Endothelial cell of umbilical vein (primary cell): ENCODE data around the gene PRKAR1B. TPM values are rescaled to one million over a fixed set of nuclear protein-coding genes. Genes with fewer than 3 reads are reported as not detected.

Experiments used
- BruUV-seq: library from RNA; stranded (reverse); fragments of 400-500 nt; replicated peaks from 2 replicates; lab custom pipeline; 2021; lab: Mats Ljungman, UMichigan
- CTCF ChIA-PET: fragments of 300-600, 350-600 bp; sonication (Branson Sonifier 250); formaldehyde crosslinking; loops from one replicate; lab custom pipeline; 2021; ENCODE audit warnings: antibody characterized with exemption, inconsistent platforms; lab: Charles Lee
- POLR2A ChIA-PET: fragments of 300-600, 350-600 bp; sonication (Branson Sonifier 250); formaldehyde crosslinking; loops from one replicate; lab custom pipeline; 2021; ENCODE audit warnings: antibody characterized with exemption, inconsistent platforms; lab: Charles Lee
- DNase-seq: peaks from one replicate; pipeline ENCODE4 v3.0.0-alpha.2; 2011; ENCODE audit warnings: low read depth, low spot score
- FAIRE-seq: peaks from 2 replicates; lab custom pipeline; 2011; peaks lifted over from hg19 to GRCh38; lab: Jason Lieb, UNC
- H2AFZ ChIP-seq: 2 replicates; pipeline ENCODE4 v1.6.0; 2012; ENCODE audit warnings: low read depth, low read length, control low read depth, inconsistent platforms
- H3K27ac ChIP-seq: 2 replicates; pipeline ENCODE4 v1.5.1; 2011; ENCODE audit warnings: low read depth, mild to moderate bottlenecking, control low read depth, low read length, moderate library complexity; ENCODE audit not compliant: insufficient read depth
- H3K27me3 ChIP-seq, 2 experiments: 2 replicates each; pipeline versions ENCODE4 v1.6.0 to v1.6.1; 2011; ENCODE audit warnings: low read length in 2 of 2, mixed read lengths in 1 of 2; ENCODE audit not compliant: control insufficient read depth in 2 of 2, insufficient read depth in 2 of 2
- H3K36me3 ChIP-seq, 2 experiments: 2 replicates in 1 of 2; 3 replicates in 1 of 2; pipeline ENCODE4 v1.5.1; 2011; ENCODE audit warnings: low read length in 2 of 2, mild to moderate bottlenecking in 1 of 2, moderate library complexity in 1 of 2; ENCODE audit not compliant: control insufficient read depth in 2 of 2, insufficient read depth in 2 of 2; ENCODE audit errors: extremely low read depth in 1 of 2
- H3K4me1 ChIP-seq: 3 replicates; pipeline ENCODE4 v1.5.1; 2011; ENCODE audit warnings: mild to moderate bottlenecking, low read length; ENCODE audit not compliant: control insufficient read depth, insufficient read depth; ENCODE audit errors: extremely low read depth
- H3K4me2 ChIP-seq: 2 replicates; pipeline ENCODE4 v1.6.1; 2011; ENCODE audit warnings: low read length, control low read depth, mixed read lengths; ENCODE audit not compliant: insufficient read depth
- H3K4me3 ChIP-seq, 3 experiments: fragments of 200-600 bp in 1 of 3; sonication (generic), shearing (Covaris generic) in 1 of 3; replicated peaks in 1 of 3; 2 replicates each; pipeline ENCODE4 v1.5.1; 2011 to 2016; ENCODE audit warnings: control low read depth in 3 of 3, low read length in 3 of 3, mild to moderate bottlenecking in 2 of 3, inconsistent platforms in 1 of 3, low read depth in 1 of 3, moderate library complexity in 1 of 3; ENCODE audit not compliant: insufficient read depth in 1 of 3
- H3K79me2 ChIP-seq: 2 replicates; pipeline ENCODE4 v1.6.0; 2012; ENCODE audit warnings: low read length, inconsistent platforms; ENCODE audit not compliant: control insufficient read depth, insufficient read depth
- H3K9ac ChIP-seq: replicated peaks from 2 replicates; pipeline ENCODE3; 2011; ENCODE audit warnings: low read length, control low read depth; ENCODE audit not compliant: insufficient read depth; ENCODE audit errors: extremely low read depth
- H3K9me1 ChIP-seq: replicated peaks from 3 replicates; pipeline ENCODE4 v1.6.0; 2011; ENCODE audit warnings: mild to moderate bottlenecking, low read length; ENCODE audit not compliant: control insufficient read depth, insufficient read depth; ENCODE audit errors: extremely low read depth
- H3K9me3 ChIP-seq: replicated peaks from 2 replicates; pipeline ENCODE4 v1.5.1; 2012; ENCODE audit warnings: low read length, inconsistent platforms; ENCODE audit not compliant: control insufficient read depth, insufficient read depth
- H4K20me1 ChIP-seq: replicated peaks from 2 replicates; pipeline ENCODE3; 2011; ENCODE audit warnings: mild to moderate bottlenecking, low read length; ENCODE audit not compliant: control insufficient read depth, insufficient read depth; ENCODE audit errors: extremely low read depth
- EZH2 ChIP-seq: IDR thresholded peaks from 2 replicates; pipeline ENCODE4 v1.6.1; 2012; ENCODE audit warnings: borderline replicate concordance, low read depth, mild to moderate bottlenecking, moderate library complexity, low read length, inconsistent platforms; ENCODE audit not compliant: severe bottlenecking
- FOS ChIP-seq: IDR thresholded peaks from 2 replicates; pipeline ENCODE4 v1.6.1; 2011; ENCODE audit warnings: mild to moderate bottlenecking, low read length, moderate library complexity, borderline replicate concordance; ENCODE audit not compliant: insufficient read depth
- GATA2 ChIP-seq: IDR thresholded peaks from 2 replicates; pipeline ENCODE4 v1.7.0; 2011; ENCODE audit warnings: low read depth, mild to moderate bottlenecking, moderate library complexity, mixed read lengths, low read length; ENCODE audit not compliant: insufficient read length, insufficient read depth
- JUN ChIP-seq: IDR thresholded peaks from 2 replicates; pipeline ENCODE4 v1.6.1; 2011; ENCODE audit warnings: borderline replicate concordance, low read depth; ENCODE audit not compliant: insufficient read length, insufficient read depth
- MYC ChIP-seq: IDR thresholded peaks from one replicate; pipeline ENCODE4 v1.6.1; 2011; ENCODE audit warnings: mild to moderate bottlenecking, low read depth, low read length
- POLR2A ChIP-seq: IDR thresholded peaks from 2 replicates; pipeline ENCODE4 v1.6.1; 2012; ENCODE audit warnings: low read depth, mild to moderate bottlenecking, control low read depth, low read length
- POLR2AphosphoS5 ChIP-seq: IDR thresholded peaks from 2 replicates; pipeline ENCODE4 v1.6.1; 2012; ENCODE audit warnings: low read depth, mild to moderate bottlenecking, control low read depth, low read length, moderate library complexity; ENCODE audit not compliant: insufficient read depth
- dilution Hi-C: fragments of 300-500 bp; cut with MboI; formaldehyde crosslinking; loops from one replicate; pipeline ENCODE4 v1.15.0; 2019; ENCODE audit warnings: low sequenced_read_pairs; ENCODE audit not compliant: extremely low pct_ligation_motif_present
- intact Hi-C: fragments of 100-400 bp; cut with micrococcal nuclease; formaldehyde crosslinking; loops from one replicate; pipeline ENCODE4 v1.10.0; 2022
- polyA plus RNA-seq, 4 experiments: library from polyadenylated mRNA; depleted of rRNA in 3 of 4; stranded (reverse) in 3 of 4; unstranded in 1 of 4; fragments of >200 nt; gene quantifications; 2 replicates each; pipeline versions ENCODE4 v1.2.1 to v1.2.3, GENCODE V29; 2011 to 2012; ENCODE audit warnings: missing spikeins in 1 of 4
- total RNA-seq: library from RNA; stranded (reverse); gene quantifications from 2 replicates; pipeline ENCODE4 v1.2.3, GENCODE V29; 2021
- TF ChIP-seq, protein P1 (sequence below), 2 donors: IDR thresholded peaks; 1 replicate in 1 of 2; 2 replicates in 1 of 2; pipeline ENCODE4 v1.5.1; 2011; ENCODE audit warnings: low read length in 2 of 2, mild to moderate bottlenecking in 2 of 2, moderate library complexity in 2 of 2, control low read depth in 1 of 2, inconsistent platforms in 1 of 2, low read depth in 1 of 2; ENCODE audit not compliant: insufficient read depth in 1 of 2; ENCODE audit errors: extremely low read depth in 1 of 2
- TF ChIP-seq, protein P2 (sequence below): IDR thresholded peaks from 2 replicates; pipeline ENCODE4 v1.6.1; 2011; ENCODE audit not compliant: insufficient read depth, insufficient read length

PRKAR1B gene
- total and polyA plus RNA-seq, 2 donors (not counting 3 experiments of a cell fraction or from before 2014, with no cell fraction given), result 15.4 to 29.2 TPM

- Histone ChIP-seq H3K4me3 (no peak overlapping the region), H3K9me1 (no peaks in the 10 kb centered on the region), H3K9me3 (peaks cover 4% of the 10 kb centered on the region), H2AFZ (no peak overlapping the region), H3K27me3 (no peaks in the 10 kb centered on the region), H3K4me1 (no peaks in the 10 kb centered on the region), H4K20me1 (no peaks in the 10 kb centered on the region), H3K4me2 (no peak overlapping the region), H3K9ac (no peak overlapping the region), H3K36me3 (peaks cover 0 to 21% of the 10 kb centered on the region in 2 experiments), H3K79me2 (peaks cover 81% of the 10 kb centered on the region), H3K27ac (no peak overlapping the region)
- FAIRE-seq, result no peak
- dilution Hi-C loops (no loop called here), intact Hi-C loops (loop anchor here (5.0 kb wide), 1 partner anchor 402 kb away; no protein-coding TSS in a partner anchor)
- TF ChIP-seq POLR2AphosphoS5, result no peak
- no peak for TF ChIP-seq JUN
- no peak for TF ChIP-seq FOS
- TF ChIP-seq, protein P1, sequence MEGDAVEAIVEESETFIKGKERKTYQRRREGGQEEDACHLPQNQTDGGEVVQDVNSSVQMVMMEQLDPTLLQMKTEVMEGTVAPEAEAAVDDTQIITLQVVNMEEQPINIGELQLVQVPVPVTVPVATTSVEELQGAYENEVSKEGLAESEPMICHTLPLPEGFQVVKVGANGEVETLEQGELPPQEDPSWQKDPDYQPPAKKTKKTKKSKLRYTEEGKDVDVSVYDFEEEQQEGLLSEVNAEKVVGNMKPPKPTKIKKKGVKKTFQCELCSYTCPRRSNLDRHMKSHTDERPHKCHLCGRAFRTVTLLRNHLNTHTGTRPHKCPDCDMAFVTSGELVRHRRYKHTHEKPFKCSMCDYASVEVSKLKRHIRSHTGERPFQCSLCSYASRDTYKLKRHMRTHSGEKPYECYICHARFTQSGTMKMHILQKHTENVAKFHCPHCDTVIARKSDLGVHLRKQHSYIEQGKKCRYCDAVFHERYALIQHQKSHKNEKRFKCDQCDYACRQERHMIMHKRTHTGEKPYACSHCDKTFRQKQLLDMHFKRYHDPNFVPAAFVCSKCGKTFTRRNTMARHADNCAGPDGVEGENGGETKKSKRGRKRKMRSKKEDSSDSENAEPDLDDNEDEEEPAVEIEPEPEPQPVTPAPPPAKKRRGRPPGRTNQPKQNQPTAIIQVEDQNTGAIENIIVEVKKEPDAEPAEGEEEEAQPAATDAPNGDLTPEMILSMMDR (IDR thresholded peaks at IDR 0.05; ENCODE audit: extremely low read depth in 1 of 2, insufficient read depth in 1 of 2, low read depth in 1 of 2, low read length in 2 of 2), result no peak
- TF ChIP-seq, protein P2, sequence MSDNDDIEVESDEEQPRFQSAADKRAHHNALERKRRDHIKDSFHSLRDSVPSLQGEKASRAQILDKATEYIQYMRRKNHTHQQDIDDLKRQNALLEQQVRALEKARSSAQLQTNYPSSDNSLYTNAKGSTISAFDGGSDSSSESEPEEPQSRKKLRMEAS, result no peak
- no peak for TF ChIP-seq MYC
- TF ChIP-seq GATA2, result no peak
- TF ChIP-seq EZH2, result no peak
- TF ChIP-seq POLR2A, result no peak
- POLR2A ChIA-PET, result no interaction called here
- no TSS peak for BruUV-seq
- DNase-seq, result no peak
- CTCF ChIA-PET, result no interaction called here
Observed at GRCh38 chr7:734214-734613, 7.1 kb upstream of the PRKAR1B start.
